GM19239 (cell line): Measurements from ENCODE around the gene PRPF4.
A peak's percentile ranks its signal among the peaks of the same experiment; 100 is the strongest.

ENCODE experiments used
- DNase-seq: peaks from one replicate; pipeline ENCODE4 v3.0.0; 2011; ENCODE audit warnings: low spot score; ENCODE audit not compliant: insufficient read length
- FAIRE-seq: peaks from 2 replicates; lab custom pipeline; 2011; peaks lifted over from hg19 to GRCh38; lab: Jason Lieb, UNC

Gene PRPF4

DNA sequence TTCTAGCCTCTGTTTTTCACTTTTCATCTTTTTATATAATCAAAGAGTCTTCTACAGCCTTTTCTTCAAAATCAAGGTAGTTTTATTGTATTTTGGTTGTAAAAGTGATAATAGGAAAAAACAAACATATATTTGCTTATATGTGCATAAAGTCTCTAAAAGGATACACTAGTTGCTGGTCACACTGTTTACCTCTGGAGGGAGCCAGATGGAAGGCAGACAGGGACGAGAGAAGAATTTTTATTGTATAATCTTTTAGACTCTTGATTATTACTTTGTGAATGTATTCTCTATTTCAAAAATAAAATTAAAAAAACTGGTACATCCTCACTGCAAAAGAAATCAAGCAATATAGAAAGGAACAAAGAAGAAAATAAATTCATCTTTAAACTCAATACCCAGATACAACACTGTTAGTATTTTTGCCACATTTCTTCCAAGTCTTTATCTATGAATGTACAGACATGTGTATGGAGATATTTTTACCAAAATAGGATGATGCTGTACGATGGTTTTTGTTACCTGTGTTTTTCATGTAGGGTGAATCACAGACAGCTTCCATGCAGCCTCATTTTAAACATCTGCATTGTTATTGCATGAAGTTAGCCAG is 33.9 kb downstream of the PRPF4 start:
- no peak for DNase-seq
- FAIRE-seq = peak; percentile 40

DNA sequence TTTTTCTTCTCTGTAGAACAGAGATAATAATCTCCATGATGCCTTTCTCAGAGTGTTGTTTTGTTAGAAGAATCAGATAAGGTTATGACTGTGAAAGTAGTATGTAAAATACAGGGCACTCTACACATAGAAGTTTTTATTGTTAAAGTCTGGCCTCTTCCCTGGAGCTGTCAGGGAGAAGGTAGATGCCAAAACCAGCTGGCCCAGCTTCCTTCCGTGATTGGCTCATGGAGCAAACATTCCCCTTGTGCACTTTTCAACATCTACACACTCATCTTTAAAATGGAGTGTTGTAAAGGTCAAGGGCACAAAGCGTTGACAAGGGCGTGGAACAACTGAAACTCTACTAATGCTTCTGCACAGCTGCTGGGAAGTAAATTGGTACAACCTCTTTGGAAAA is 35.1 kb downstream of the PRPF4 start:
- FAIRE-seq (no peak), DNase-seq (no peak)

DNA sequence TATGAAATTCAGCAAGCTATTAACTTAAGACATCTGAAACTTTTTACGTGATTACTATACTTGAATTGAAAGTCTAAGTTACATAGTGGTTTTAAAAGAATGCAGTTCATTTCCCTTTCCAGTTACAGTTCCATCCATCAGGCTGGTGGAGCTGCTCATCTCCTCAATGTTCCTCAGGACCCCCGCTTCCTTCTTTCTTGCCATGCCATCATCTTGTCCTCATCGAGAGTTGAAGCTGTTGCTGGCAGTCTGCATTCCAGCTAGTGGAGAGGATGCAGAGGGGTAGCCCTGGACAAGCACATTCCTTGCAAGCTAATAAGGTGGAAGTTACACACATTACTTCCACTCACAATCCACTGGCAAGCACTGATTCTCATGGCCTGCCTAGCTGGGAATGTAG is 36.5 kb downstream of the PRPF4 start:
- DNase-seq (no peak), FAIRE-seq (no peak)

DNA sequence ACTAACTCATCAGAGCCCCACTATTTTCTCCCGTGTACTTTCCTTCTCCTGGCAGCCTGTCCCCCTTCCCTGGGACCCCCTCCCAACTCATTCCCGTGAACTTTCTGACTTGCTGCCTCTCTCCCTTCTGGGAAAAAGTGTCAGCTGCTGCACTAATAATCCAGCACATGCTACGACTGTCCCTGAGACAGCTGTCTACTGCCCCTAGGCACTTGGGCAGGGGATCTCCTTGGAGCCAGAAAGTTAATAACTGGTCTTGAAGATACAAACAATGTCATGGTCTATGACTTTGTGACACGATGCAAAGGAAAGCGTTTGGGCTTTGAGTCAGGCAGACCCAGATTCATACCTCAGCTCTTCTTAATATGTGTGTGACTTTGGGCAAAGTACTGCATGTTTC is 37.8 kb downstream of the PRPF4 start:
- DNase-seq (no peak), FAIRE-seq (no peak)

DNA sequence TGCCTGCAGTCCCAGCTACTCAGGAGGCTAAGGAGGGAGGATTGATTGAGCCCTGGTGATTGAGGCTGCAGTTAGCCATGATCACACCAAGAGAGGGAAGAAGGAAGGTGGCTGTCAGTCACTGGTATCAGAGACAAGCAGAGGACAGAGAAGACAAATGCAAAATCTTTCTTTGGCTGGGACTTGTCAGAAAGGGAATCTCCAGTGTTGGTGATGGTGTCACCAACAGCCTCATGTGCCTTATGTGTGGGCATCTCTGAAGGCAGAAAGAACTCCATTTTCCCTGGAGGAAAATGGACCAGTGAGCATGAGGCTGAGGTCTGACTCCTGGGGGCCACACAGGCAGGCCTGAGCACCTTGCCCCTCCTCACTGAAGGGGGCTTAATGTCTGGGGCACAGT is 39.8 kb downstream of the PRPF4 start:
- FAIRE-seq (no peak), DNase-seq (no peak)

DNA sequence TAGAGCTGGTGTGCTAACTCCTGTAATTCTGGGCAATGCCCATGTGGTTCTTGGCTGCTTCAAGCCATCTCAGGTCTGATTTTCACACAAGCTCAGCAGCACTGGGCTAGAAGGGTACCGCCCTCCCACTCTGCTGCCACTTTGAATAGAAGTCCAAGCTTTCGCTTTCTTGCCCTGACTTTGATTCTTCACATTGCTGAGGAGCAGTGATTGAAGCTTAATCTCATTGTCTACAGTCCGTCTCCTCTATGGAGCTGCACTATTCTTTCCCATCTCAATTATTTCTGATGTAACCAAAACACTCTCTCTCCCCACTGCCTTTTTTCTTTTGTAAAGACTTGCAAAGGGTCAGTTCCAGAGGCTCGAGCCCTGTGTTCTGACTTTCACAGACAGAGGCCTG is 40.6 kb downstream of the PRPF4 start:
- FAIRE-seq = no peak
- no peak for DNase-seq

DNA sequence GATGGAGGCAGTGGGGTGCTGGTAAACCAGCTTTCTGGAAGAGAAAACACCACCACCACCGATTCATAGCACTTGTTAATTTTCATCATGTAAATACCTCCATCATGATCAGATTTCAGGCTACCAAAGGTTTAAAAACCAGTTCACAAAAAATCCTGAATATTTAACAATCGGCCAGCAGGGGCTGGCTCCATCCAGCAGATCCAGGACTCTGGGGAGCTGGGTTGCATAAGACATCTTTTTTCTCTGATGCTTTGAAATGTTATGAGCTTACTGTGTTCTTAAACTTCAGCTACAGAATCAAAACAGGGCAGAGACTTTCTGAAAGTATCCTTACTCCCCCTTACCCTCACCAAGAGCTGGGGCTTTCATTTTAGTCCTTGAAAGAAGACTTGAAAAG is 42.3 kb downstream of the PRPF4 start:
- DNase-seq (no peak), FAIRE-seq (no peak)

DNA sequence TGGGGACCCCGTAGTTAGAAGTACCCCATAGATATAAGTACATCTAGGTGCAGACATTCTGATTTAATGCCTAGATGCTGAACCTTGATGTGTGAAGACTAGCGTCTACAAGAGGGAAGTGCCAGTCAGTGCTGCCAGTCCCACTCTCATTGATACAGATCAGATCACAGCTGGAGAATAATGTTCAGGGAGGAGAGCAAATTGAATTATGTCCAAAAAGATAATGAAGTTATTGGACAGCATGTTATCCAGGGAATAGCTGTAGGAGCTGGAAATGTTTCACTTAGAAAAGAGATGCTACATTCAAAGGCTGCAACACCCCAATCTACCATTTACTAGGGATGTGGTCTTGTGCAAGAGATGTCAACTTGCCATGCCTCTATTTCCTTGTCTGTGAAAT is 43.6 kb downstream of the PRPF4 start:
- DNase-seq = no peak
- FAIRE-seq = no peak

DNA sequence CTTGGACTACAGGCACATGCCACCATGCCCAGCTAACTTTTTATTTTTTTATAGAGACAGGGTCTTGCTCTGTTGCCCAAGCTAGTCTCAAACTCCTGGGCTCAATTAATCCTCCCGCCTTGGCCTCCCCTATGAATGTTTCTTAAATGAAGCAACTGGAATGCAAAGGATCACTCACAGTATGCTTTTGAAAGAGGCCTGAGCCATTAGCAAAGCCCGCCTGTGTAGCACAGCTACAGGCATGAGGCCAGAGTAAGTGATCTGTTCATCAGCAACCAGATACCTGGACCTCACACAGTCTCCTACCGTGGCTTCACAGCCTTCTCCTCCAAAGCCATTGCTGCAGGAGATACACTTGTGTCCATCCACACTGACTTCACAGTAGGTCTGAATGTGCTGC is 44.6 kb downstream of the PRPF4 start:
- no peak for FAIRE-seq
- DNase-seq = no peak

DNA sequence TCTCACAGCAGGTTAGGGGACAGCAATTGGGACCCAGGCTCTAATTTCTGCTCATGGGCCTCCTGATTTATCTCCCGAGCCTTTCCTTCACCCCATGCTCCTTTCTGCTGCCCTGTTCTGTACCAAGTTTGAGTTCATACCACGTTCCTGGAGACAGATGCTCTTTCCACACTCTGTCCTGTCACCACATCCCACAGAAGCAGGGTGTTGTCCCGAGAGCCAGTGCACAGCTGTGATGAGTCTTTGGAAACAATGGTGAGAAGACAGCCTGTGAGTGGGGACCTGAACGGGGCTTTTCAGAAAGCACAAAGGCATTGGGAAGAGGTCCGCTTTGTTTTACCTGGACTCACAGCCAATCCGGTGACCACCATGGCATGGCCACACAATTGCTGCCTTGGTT is 47.2 kb downstream of the PRPF4 start:
- no peak for FAIRE-seq

DNA sequence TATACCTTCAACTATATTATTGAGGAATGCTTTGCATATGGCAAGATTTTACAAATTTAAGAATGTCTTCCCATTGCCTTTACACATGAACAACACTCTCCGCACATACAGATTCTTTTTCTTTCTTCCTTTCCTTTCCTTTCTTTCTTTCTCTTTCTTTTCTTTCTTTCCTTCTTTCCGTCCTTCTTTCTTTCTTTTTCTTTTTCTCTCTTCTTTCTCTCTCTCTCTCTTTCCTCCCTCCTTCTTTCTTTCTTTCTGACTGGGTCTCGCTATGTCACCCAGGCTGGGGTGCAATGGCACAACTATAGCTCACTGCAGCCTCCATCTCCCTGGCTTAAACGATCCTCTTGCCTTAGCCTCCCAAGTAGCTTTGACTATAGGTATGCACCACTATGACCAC is 50.8 kb downstream of the PRPF4 start:
- no peak for DNase-seq
- FAIRE-seq = no peak

More for the DNA sequence above, 47.2 kb downstream of the PRPF4 start:
- DNase-seq = no peak

DNA sequence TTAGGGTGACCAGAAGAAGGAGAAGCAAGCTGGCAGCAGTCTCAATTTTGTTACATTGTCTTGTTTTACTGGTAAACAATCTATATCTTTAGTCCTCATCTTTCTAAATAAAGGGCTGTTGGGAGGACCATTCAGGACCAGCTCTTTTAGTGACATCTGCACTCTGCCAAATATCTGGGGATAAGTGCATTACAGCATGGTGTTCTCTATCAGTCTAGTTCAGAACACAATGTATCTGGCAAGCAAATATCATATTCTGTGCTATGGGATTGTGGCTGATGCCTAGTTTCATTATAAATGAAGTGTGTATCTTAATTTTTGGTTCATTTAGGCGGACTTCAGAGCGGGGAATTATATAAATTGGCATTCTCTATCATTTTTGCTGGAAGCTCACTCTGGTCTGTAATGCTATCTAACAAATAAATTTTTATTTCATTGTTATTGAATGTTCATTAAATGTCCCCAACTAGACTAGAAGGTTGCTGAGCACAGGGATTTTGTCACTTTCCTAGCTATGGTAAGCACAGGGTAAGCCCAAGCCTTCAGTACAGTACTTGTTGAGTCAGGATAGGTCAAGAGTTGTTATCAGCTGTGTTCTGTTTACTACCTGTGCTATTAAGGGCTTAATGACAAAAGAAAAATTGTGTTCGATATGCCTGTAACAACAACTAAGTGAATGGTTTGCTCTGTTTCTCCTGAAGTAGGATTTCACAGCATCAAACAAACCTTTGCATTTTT is 52.8 kb downstream of the PRPF4 start:
- DNase-seq (no peak), FAIRE-seq (no peak)

DNA sequence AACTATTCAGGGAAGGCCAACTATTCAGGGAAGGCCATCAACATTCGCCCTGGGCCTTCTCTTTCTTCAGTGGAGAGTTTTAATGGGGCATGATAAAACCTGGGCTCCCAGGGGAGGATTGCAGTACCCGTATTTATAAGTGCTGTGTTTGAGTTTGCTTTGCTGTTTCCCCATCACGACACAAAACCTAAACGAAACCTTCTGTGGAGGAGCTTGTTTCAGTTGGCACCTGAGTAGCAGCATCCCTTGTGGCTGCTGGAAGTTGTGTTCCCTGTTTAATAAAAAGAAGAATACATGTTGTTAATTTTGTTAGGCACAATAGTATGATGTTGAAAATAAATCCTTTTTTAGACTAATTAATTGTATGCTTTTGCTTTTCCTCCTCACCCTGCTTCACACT is 56.3 kb downstream of the PRPF4 start:
- DNase-seq (no peak), FAIRE-seq (no peak)

DNA sequence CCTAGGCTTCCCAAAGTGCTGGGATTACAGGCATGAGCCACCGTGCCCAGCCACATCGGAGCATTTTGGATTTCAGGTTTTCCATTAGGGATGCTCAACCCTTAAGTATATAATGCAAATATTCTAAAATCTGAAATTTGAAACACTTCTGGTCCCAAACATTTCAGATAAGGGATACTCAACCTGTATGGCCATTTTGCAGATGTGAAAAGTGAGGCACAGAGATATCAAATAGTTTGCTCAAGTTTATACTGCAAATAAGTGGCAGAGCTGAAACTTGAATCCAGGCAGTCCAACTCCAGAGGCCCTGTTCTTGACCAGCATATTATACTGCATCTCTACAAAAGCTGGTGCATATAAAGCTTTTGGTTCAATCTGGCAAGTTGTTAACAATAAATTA is 62.3 kb downstream of the PRPF4 start:
- no peak for FAIRE-seq
- DNase-seq = no peak

DNA sequence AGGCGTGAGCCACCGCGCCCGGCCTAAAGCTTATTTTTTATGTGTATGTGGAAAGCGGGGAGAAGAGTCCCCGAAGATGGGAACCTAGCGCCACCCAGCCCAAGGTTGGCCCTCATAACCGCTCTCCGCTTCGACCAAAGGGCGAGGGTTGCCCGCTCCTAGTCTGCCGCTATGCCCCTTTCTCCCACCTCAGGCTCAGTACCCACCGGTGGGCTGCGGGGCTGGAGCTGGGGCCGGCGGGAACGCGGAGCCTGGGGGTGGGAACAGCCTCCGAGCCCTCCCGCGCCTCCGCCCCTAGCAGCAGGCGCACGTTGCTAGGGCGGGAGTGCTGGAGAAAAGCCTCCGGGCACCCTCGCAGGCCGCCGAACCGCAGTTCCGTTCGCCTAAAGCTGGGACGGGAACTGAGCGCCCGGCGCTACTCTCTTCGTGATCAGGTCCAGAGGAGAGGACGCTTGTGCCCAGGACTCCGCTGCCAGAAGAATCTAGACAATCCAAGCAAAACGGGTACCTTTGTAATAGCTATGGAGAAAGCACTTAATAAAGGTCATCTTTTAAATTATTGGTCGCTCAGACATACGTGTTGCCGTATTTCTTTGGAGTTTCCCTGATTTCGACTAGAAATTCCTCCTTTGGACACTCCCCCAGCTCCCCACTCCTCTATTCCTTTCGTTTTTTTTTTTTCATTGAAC is 64.7 kb downstream of the PRPF4 start, which contains the start of gene WDR31:
Gene WDR31, minus strand, starts transcription at position 265 of the 689 bp plus-strand sequence. CDS start 8,253 bp downstream, outside the sequence.
- FAIRE-seq = peak; percentile 68

DNA sequence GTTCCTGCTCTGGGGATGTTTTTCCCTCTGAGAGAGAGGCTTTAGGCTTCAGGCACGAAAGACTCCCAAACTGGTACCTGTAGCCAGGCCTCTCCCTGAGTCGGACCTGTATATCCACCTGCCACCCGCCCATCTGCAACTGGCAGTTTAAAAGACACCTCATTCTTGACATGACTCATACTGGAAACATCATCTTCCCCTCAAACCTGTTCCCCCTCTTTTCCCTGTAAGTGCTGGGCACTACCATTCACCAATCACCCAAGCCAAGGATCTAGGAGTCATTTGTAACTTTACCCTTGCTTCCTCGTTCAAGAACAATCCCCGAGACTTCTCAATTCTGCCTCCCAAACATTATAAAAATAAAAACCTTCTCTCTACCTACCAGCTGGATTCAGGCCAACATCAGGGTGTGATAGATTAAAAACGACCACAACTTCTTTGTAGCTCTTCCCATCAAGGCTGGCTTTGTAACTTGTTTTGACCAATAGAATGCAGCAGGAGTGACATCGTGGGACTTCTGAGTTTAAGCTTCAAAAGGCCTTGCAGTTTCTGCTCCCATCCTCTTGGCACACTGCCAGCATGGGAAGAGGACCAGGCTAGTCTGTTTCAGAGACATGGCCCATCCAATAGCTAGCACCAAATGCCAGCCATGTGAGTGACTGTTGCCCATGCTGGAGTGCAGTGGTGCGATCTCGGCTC is 66.4 kb downstream of the PRPF4 start:
- FAIRE-seq (no peak), DNase-seq (no peak)

More for the DNA sequence above, 64.7 kb downstream of the PRPF4 start, which contains the start of gene WDR31:
- peak; percentile 89 for DNase-seq
